AG04449 (cell line): ENCODE measurements around the gene MOAP1.
"Not testable (repeated sequence)": the region's sequence is repeated elsewhere in the genome, so short reads cannot be mapped to it uniquely, and the experiment has no call there.

ENCODE experiments used
- CTCF ChIA-PET: fragments of 350-600 bp; formaldehyde crosslinking; extraction: SDS; loops from one replicate; lab custom pipeline; 2021; ENCODE audit warnings: antibody characterized with exemption; lab: Yijun Ruan, JAX
- POLR2A ChIA-PET: fragments of 400-600, 350-600 bp; formaldehyde crosslinking; extraction: SDS; loops from one replicate; lab custom pipeline; 2020; ENCODE audit warnings: antibody characterized with exemption, inconsistent platforms; lab: Yijun Ruan, JAX
- DNase-seq: peaks from one replicate; pipeline ENCODE4 v3.0.0-alpha.2; 2010; ENCODE audit warnings: low read depth, low spot score
- H3K4me3 ChIP-seq: 2 replicates; pipeline ENCODE4 v1.5.1; 2011; ENCODE audit warnings: low read depth, mild to moderate bottlenecking, control low read depth, low read length
- CTCF ChIP-seq: IDR thresholded peaks from one replicate; pipeline ENCODE4 v1.5.1; 2011; ENCODE audit warnings: mild to moderate bottlenecking, moderate library complexity, low read length, control low read depth, inconsistent platforms; ENCODE audit not compliant: insufficient read depth; ENCODE audit errors: missing control alignments

Gene MOAP1

GRCh38 chr14:93150227-93151208, 34.2 kb downstream of the MOAP1 start:
- H3K4me3 ChIP-seq = no peak overlapping the region
- no peak for DNase-seq
- ChIA-PET POLR2A (no interaction called here), CTCF (no interaction called here)
- no peak for TF ChIP-seq CTCF

GRCh38 chr14:93148979-93149378, 35.7 kb downstream of the MOAP1 start:
- H3K4me3 ChIP-seq = no peak overlapping the region
- ChIA-PET CTCF (no interaction called here), POLR2A (no interaction called here)
- no peak for DNase-seq
- no peak for TF ChIP-seq CTCF

- ChIA-PET CTCF (interaction anchor here (1.1 to 2.2 kb wide), 4 partner anchors 14 to 33 kb away, joined by 3 to 10 read pairs (median 7); no protein-coding TSS in a partner anchor), POLR2A (no interaction called here)
- no peak for TF ChIP-seq CTCF
- no peak for DNase-seq
- no peak overlapping the region for H3K4me3 ChIP-seq
Measured at GRCh38 chr14:93146119-93146518, 38.6 kb downstream of the MOAP1 start.

- no peak for TF ChIP-seq CTCF
- CTCF ChIA-PET = interaction anchor here (3.2 to 18.6 kb wide), 4 partner anchors 11 to 190 kb away, joined by 12 to 326 read pairs (median 68); partner anchors contain the start of gene ITPK1
Measured at GRCh38 chr14:93142854-93143652, 41.6 kb downstream of the MOAP1 start.

GRCh38 chr14:93137864-93138263, 46.8 kb downstream of the MOAP1 start:
- no peak for TF ChIP-seq CTCF
- no peak overlapping the region for H3K4me3 ChIP-seq
- CTCF ChIA-PET = interaction anchor here (0.7 to 18.6 kb wide), 13 partner anchors 15 to 451 kb away, joined by 3 to 326 read pairs (median 4); partner anchors contain the start of gene ITPK1
- no peak for DNase-seq
- POLR2A ChIA-PET = no interaction called here

More at GRCh38 chr14:93142854-93143652, 41.6 kb downstream of the MOAP1 start:
- no peak for DNase-seq
- no peak overlapping the region for H3K4me3 ChIP-seq
- POLR2A ChIA-PET = no interaction called here

- CTCF ChIA-PET = interaction anchor here (0.9 to 18.6 kb wide), 3 partner anchors 23 to 183 kb away, joined by 3 to 326 read pairs (median 115); partner anchors contain the start of gene ITPK1
- DNase-seq, H3K4me3 ChIP-seq, POLR2A ChIA-PET: not testable (repeated sequence)
Measured at GRCh38 chr14:93136508-93136907, 48.2 kb downstream of the MOAP1 start.
